ENCODE measurements around the gene MYL7.
"Not testable (repeated sequence)": the region's sequence is repeated elsewhere in the genome, so short reads cannot be mapped to it uniquely, and the experiment has no call there.

The MYL7 gene

DNA sequence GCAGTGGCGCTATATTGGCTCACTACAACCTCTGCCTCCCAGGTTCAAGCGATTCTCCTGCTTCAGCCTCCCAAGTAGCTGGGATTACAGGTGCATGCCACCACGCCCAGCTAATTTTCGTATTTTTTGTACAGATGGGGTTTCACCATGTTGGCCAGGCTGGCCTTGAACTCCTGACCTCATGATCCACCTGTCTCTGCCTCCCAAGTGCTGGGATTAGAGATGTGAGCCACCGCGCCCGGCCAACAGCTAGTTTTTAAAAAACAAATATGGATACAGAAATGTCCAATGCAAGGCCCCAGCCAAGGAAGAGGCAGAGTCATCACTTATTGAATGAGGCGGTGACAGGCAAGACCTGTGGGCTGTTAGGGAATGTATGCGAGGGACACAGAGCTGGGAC, 30.8 kb upstream of the MYL7 start:
- not testable (repeated sequence) for DNase-seq (ENCODE audit: low spot score)

DNA sequence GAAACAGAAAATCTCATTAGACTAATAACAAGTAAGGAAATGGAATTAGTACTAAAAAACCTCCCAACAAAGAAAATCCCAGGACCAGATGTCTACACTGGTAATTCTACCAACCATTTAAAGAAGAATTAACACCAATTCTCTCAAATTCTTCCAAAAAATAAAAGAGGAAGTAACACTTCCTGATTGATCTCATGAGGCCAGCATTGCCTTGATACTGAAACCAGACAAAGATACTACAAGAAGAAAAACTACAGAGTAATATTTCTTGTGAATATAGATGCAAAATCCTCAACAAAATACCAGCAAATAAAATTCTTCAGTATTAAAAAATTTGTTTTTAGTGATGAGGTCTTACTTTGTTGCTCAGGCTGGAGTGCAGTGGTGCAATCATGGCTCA, 26.8 kb upstream of the MYL7 start:
- DNase-seq (ENCODE audit: low spot score): no peak

DNA sequence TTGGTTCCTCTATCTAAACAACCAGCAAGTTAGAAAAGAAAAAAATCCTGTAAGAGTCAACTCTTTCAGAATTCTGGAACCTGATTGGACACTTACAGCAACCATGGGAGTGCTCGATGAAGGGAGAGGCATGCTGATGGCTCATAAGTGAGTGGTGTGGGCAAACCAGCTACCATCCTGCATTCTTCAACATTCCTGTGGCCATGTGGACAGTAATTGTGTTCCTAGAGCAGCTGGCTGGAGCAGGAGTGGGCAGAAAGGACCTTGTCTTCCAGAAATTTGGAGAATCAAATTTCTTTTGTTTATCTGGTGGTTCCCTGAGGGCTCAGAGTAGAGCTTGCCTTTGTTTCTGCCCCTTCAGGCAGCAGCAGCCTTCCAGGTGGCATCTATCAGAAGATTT, 22.5 kb upstream of the MYL7 start:
- peak; percentile 66 for DNase-seq (ENCODE audit: low spot score)

GRCh38 chr7:44162785-44163395, 21.8 kb upstream of the MYL7 start:
- DNase-seq (ENCODE audit: low spot score): no peak

DNA sequence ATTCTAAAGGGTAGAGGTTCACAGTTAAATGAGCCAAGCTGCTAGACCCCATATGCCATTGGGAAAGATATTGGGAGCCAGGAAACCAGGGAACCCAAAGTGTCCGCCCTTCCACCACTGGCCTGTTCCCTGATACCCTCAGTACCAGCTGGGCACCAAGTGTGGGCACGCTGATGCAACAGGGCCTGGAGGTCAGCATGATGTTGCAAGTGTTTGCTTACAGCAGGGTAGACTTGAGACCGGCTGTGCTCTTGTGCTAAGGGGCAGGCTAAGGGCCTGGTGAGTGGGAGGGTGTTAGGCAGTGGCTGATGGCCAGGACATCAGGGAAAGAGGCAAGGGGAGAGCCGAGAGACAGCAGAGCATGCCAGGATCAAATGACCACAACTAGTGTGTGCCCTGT, 21.0 kb upstream of the MYL7 start:
- no peak for DNase-seq (ENCODE audit: low spot score)

GRCh38 chr7:44161371-44161770, 20.2 kb upstream of the MYL7 start:
- no peak for DNase-seq (ENCODE audit: low spot score)

- DNase-seq (ENCODE audit: low spot score): no peak
These were observed 18.9 kb upstream of the MYL7 start for GRCh38 chr7:44159824-44160630.

DNA sequence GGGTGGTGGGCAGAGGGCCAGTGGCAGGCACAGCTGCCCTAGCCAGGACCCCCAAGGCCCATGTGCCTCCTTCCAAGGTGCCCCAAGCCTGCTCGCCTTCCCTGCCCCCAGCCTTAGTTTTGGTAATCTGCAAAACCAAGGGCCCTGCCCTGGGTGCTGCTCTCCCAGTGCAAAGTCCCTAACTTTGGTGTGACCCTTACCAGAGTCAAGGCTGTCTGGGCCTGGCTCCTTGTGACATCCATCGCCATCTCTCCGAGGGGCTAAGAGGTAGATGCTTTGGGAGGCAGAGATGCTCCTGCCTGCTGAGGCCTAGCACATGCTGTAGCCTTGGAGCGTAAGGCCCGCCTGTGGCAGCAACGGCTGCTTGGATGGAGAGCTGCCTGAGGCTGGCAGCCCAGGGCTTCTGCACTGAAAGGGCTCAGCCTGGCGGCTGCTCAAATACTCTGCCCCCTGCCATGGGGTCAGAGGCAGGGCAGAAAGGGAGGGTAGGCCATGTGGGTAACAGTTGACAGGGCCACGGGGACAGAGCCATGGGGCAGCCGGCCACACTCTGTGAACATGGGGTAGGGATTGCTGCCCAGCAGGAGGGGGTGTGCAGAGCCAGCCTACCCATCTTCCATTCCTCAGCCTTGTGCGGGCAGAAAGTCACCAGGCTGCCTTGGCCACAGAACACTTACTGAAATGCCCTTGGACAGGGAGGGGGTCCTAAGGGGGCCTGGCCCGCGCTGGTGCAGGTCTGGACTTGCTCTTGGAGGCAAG, 17.9 kb upstream of the MYL7 start:
- no peak for DNase-seq (ENCODE audit: low spot score)

DNA sequence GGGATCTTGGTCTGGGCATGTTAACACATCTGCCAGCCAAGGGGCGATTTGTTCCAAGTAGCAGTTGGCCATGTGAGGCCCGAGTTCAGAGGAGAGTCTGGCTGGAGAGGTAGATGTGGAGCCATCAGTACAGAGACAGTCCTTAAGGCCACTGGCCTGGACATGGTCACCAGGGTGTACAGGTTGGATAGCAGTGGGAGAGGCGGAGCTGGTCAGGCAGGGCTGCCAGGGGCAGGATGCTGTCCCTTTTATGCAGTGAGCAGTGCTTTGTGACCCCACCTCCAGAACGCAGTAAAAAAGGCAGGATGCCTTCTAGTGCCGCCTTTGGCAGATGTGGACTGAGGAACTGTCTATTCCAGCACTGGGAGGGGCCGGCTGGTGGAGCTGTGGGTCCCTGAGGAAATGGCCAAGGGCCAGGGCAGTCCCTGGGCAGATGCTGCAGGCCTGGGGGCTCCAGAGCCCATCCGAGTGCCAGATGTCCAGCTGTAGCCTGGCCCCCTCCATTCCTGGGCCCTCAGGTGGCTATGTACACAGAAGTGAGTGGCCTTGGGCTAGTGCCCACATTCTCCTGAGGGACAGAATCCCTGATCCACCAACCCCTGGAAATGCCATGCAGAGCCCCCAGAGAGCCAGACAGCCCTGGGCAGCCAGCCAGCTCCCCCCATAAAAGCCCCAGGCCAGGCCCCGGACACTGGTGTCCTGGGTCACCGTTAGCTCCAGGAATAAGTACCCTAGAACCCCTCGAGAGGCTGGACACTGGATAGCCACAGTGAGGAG, 17.2 kb upstream of the MYL7 start:
- no peak for DNase-seq (ENCODE audit: low spot score)

DNA sequence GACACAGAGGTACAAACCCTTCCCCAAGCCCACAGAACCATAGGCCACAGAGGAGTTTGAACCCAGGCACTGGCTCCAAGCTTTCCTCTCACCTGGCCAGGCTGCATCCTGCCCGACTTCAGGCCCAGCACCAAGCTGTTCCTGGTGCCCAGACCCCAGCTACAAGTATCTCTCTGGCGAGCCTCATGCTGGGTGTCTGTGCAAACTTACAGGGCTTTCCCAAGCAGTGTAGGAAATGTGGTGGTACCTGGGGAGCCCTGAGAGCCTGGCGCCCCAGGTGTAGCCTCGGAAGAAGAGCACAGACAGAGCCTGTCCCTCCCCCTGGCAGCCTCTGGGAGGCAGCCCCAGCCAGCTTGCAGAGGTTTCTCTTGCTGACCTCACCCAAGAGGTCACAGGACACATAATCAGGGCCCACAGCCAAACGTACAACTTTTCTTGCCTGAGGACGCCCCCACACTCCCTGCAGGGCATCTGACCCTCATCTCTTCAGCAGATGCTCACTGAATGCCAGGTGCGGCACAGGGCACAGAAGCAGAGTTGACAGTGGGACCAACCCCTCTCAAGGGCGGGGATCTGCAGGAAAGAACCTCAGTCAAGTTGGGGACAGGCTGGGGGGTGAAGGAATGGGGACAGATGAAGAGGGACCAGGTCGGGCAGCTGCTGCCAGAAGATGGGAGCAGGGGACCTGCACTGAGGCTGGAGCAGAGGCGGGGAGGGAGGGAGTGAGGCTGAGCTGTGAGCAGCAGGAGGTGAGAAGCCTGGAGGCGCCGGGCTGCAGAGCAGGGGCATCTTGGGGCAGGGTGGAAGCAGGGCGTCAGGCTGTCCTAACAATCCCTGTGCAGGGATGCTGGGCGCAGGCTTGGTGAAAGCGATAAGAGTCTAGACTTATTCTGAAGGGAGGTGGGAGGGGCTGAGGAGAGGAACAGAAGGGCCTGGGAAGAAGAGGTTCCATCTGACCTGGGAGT, 16.3 kb upstream of the MYL7 start:
- DNase-seq (ENCODE audit: low spot score): no peak

DNA sequence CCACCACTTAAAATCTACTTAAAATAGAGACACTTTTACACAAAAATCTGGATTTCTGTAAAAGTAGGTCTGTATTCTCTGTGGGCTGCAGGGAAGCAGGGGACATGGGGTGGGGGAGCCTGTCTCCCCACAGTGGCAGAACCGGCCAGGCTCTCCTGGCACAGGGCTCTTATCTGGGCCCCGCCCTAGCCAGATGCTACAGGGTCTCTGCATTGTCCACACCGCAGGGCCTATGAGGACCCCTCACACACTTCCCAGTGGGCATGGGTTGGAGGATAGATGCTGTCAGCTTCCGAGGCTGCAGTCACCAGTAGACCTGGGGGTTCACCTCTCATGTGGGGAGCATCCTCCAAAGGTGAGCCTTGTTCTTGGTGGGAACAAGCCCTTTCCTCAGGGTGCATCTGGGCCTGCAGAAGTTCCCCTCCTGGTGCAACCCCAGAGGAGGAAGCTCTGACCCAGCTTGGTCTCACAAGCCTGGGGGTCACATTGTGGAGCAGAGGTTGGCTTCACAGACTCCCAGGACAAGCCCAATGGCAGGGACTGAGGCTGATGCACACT, 15.4 kb upstream of the MYL7 start:
- DNase-seq (ENCODE audit: low spot score): no peak

DNA sequence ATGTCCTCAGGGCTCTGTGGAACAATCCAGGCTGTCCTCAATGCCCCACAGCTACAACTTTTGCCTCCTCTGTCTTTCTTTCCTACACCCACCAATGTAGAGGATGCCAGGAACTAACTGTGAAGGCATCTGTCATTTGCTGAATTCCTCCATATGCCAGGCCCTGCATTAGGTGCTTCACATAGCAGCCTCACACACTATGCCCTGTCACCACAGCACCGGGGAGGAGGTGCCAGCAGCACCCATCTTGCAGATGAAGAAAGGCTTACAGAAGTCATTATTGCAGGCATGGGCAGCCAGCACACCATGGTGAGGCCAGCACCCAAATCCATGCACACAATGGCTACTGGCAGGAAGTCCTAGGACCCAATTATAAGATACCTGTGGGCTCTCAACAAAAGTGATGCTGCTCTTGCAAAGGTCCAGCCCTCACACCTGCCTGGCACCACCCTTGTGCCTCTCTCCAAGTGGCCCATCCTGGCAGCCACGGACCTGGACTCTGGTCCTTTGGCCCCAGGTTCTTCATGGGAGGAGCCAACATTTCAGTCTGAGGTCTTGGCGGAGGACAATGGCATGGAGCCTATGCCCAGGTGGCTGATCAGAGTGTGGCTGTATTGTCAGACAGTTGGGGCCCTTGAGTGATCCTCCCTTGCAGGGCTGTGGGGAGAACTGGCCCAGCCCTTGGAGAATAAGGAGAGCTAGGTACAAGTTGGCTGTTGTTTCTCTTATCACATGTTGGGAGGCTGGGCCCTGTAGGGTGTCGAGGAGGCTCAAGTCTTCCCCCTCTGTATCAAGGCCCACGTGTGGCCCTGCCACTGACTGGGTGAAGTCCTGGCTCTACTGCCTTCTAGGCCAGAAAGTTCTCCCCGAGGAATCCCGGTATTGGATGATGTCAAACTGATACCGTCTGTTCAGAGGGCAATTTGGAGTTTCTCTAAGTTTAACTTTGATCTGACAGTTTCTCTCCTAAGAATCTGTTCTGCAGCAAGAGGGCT, 14.4 kb upstream of the MYL7 start:
- no peak for DNase-seq (ENCODE audit: low spot score)

DNA sequence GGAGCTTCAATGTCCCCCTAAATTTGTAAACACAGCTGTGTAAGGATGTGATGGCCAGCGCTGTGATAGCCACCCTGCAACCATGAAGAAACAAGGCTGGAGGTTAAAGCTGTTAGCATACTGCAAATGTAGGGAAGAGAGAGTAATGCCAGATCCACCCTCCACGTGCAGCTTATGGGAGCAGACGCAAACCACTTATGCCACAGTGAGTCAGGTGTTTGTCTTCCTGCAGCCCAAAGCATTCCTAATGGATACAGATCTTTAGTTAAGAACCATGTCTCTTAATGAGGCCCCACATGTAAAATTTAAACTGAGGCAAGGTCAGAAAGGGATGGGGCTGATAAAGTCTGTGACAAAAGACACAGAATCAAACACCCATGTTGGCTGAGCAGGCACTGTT, 13.6 kb upstream of the MYL7 start:
- no peak for DNase-seq (ENCODE audit: low spot score)

DNA sequence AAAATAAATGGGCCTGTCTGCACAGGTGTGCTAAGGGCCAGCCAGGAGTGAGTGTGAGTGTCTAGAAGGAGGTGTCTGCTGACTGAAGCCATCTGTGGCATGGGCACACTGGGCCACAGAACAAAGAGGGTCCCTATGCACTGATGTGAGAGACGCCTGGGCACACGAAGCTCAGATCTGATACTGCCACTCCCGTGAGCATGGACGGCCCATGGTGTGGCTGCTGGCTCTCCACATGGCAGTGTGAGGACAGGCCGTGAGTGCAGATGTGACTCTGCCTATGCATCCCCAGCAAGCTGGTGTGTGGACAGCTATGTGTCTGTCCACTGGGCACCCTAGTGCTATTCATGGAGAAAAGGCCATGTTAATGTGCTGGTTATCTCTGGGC, 12.8 kb upstream of the MYL7 start:
- DNase-seq (ENCODE audit: low spot score): no peak

DNA sequence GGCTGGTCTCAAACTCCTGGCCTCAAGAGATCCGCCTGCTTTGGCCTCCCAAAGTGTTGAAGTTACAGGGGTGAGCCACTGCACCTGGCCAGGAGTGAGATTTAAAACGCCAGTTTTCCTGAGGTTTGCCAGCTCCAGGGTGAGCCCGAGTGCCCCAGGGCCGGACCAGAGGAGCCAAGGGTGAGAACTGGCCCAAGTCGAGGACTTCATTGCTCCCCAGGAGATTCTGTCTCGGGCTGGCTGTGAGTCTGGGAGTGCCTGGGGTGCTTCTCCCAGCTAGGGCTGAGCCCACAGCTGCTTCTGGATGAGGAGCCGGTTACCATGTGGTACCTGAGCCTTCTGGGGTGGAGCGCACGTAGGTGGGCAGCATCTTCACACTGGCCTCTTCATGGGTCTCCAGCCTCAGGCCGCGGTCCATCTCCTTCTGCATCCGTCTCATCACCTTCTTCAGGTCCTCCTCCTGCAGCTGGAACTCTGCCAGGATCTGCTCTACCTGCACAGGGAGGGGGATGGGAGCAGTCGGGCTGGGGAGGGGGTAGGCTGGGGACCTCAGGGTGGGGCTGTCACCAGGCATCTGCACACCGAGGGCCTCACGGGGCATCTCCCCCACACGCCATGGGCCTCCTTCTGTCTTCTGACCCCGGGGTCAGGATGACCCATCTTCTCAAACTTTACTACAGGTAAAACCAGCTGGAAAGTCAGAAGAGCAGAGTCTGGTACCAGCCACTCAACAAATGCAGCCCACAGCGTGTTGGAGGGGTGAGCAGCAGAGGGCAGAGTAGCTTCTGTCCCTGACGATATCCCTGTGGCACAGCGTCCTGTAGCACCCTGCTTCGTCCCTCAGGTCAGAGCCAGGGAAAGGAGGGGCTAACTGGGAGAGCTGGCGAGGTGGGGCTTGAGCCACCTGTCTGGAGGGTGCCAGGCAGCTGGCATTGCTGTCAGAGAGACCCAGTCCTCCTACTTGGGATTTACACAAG, 12.1 kb upstream of the MYL7 start:
- DNase-seq (ENCODE audit: low spot score): no peak

- no peak for DNase-seq (ENCODE audit: low spot score)
These were observed 10.8 kb upstream of the MYL7 start for GRCh38 chr7:44151956-44152355.

- DNase-seq (ENCODE audit: low spot score): no peak
These were observed 10.1 kb upstream of the MYL7 start for GRCh38 chr7:44150966-44151941.

Measured in COLO829 (cell line).